Amygdala (tissue), 56 donors: ENCODE results near the gene PLEKHA5.
"Not testable (repeated sequence)": the region's sequence is repeated elsewhere in the genome, so short reads cannot be mapped to it uniquely, and the experiment has no call there.

ENCODE experiments used
- DNase-seq, 56 donors: peaks; one replicate each; lab custom pipeline; 2025; lab: John Stamatoyannopoulos, UW

The PLEKHA5 gene

DNA sequence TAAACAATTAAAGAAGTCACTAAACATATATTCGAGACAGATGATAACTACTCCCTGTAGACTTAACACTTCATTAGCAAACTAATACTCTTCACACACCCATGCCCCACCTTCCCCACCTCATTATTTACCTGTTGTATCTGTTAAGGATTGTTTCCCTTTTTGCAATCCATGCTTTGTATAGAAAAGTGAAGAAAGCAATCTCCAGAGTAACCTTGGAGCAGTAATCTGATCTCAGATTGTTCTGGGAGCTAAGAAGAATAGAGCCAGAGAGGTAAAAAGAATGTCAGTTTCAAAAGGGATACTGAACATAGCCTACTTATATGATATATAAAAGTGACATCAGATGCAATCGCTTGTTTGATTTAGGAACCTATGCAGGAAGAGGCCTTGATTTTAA, 37.4 kb downstream of the PLEKHA5 start:
- no peak for DNase-seq

DNA sequence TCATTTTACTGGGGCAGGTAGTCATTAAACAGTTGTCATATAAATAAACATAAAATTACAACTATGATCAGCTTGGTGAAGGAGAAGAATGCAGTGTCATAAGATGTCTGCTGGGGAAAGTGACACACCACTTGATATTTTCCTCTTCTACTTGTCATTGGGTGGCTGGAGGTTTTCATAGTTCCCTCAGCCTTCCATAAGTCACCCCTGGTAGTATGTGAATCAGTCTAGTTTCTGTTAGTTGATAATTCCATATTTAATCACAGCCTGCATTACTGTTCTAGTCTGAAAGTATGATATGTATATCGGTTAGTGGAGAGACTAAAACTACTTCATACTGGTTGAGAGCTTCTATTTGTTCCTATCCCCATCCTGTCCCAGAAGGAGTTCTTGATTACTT, 38.2 kb downstream of the PLEKHA5 start:
- DNase-seq, result no peak

DNA sequence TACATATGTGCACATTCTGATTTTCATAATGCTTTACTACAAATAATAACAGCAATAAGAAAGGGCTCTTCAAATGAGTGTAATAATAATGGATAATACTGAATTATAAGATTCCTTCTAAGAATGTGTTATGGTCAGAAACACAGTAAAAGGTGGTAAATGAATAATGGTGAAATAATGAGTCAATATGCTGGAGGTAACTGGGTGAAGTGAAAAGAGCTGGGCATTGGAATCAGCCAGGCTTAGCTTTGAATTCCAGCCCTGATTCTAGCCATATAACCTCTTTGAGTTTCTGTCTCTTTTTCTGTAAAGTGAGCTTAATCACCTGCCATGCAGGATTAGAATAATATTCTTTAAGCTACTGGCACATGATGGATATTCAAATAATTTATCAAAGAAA, 39.1 kb downstream of the PLEKHA5 start:
- no peak for DNase-seq

DNA sequence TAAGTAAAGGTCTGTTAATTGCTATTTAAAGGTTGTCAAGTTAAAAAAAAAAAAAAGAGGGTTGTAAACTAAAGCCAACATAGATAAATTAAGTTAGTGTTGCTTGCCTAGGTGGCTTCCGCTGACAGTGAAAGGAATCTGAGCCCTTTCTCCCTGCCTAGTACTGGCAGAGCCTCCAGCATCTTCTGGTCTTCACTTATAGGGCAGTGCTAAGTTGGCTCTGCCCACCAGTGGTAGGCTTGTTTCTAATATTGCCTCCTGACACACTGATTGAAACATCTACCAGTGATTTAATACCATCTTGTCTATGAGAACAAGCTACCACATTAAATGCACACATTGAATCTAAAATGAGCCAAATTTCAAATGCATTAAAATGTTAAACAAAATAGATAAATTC, 39.7 kb downstream of the PLEKHA5 start:
- no peak for DNase-seq

DNA sequence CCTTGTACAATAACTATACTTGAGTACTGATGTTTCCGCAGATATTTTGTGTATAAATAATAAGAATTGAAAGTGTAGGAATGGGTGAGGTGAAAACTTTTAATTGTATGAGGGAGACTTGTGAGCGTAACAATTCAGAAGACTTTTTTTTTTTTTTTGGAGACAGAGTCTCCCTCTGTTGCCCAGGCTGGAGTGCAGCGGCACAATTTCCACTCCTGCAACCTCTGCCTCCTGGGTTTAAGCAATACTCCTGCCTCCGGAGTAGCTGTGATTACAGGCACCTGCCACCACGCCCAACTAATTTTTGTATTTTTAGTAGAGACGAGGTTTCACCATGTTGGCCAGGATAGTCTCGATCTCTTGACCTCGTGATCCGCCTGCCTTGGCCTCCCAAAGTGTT, 40.8 kb downstream of the PLEKHA5 start:
- DNase-seq, result not testable (repeated sequence)

DNA sequence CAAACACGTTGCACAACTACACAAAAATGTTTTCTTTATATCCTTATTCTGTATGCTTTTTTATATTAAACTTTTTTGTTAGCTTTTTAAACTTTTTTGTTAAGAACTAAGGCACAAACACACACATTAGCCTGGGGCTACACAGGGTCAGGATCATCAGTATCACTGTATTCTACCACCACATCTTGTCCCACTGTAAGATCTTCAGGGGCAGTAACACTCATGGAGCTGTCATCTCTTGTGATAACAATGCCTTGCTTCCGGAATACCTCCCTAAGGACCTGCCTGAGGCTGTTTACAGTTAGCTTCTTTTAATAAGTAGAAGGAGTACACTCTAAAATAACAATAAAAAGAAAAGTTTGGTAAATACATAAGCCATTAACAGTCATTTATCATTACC, 42.2 kb downstream of the PLEKHA5 start:
- DNase-seq, result no peak

DNA sequence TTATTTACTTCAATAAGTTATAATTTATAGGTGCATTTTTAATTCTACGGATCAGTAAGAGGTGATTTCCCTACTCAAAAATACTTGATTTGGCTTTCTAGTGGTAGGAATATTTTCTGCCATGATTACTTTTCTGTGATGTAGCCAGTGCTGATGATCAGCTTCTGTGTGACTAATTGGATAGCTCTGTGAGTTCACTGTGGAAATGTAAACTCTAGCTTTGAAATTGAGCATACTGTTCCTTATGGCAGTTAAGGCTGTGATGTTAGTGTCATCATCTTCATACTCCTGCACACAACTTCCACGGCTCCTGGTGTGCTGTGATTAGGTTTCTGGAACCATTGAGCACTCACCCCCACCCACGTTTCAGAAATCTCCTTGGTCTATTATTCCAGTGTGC, 48.2 kb downstream of the PLEKHA5 start:
- DNase-seq, result no peak

DNA sequence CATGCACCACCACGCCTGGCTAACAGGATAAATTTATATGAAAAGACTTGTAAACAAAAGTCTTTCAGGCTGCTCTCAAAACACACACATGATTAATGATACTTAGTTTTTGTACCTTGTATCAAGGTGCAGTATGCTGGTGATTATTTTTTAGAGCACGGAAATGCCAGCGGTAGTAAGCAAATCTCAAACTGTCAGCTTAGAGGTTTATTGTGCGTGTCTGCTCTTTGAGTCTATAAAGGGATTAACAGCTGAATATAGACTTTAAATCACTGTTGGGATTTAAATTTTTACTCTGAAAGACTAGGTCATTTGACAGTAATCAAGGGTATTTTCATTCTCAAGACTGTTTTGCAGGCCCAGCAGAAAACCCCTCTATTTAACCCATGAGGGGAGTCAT, 50.5 kb downstream of the PLEKHA5 start:
- no peak for DNase-seq

DNA sequence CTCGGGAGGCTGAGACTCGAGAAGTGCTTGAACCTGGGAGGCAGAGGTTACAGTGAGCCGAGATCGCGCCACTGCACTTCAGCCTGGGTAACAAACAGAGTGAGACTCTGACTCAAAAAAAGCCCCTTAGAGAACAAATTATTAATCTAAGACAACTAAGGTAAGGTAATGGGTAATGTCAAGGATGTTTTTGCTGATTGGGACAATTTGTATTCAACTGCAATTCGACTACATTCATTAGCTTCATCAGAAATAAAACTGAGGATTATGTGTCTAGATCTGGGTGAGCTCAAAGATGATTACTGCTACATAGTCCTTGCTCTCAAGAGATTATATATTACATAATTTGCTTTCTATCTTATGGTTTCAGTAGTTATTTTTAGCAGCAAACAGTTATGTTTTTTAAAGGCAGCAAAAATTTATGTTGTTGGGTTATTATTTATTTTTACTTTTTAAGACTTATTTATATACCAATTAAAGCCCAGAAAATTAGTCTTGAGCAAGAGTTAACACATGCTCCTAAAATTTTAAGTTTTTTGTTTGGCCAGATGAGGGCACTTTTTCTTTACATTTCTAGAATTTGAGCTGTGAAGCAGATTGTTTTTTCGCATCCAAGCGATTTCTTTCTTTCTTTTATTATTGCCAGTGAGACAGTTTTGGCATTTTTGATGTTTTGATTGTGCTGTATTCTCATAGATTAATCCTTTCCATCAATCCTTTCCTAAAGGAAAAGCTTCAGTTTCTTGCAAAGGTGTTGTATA, 52.3 kb downstream of the PLEKHA5 start:
- no peak for DNase-seq

DNA sequence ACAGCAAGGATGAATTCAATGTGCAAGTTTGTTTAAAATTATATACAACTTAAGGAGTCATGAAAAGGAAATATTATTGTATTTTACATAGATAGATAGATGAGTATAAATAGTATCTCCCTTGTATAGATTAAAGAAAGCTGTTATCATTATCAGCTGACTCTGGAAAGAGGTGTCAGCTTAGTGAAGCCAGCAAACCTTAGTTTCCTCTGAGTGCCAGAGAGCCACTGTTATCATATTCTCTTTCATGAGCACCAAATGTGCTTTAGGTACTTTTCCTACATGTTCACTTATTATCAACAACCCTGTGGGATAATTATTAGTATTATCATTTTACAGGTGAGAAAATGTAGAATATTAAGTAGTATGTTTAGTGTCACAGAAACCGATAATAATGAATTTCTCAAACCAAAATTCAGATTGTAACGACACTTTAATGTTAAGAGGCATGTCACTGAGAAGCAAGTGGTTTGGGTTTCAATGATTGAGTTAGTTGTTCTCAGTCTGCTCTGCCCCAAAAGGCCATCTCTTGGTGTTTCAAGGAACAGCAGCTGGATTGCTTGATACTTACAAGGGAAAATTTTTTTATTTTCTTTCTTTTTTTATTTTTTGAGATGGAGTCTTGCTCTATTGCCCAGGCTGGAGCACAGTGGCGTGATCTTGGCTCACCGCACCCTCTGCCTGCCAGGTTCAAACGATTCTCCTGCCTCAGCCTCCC, 53.7 kb downstream of the PLEKHA5 start:
- DNase-seq, result no peak

DNA sequence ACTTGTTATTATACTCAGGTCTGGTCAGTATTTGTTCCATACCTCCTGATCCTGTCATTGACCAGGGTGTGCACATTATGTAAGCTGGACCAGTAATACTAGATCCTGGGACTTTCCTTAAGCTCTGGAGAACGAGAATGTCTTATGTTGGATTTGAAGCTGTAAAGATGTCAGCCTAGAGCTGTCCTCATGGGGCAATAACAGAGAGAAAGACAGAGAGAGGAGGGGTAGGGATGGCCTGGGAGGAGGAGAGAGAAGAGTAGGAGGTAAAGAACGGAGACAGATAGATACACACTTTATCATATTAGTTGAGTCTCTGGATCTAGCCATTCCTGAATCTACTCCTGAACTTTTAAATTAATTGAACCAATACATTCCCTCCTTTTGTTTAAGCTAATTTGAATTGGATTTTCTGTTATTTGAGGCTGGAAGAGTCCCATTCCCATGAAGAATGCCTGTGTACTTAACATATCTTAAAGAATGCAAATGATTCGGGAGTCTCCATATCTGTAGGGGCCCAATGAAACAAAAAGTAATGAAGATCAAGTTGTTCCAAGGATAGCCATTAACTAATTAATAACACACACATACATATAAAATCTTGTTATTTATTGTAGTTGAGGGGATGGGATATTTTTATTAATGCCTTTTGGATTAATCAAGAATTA, 55.9 kb downstream of the PLEKHA5 start:
- DNase-seq, result no peak

DNA sequence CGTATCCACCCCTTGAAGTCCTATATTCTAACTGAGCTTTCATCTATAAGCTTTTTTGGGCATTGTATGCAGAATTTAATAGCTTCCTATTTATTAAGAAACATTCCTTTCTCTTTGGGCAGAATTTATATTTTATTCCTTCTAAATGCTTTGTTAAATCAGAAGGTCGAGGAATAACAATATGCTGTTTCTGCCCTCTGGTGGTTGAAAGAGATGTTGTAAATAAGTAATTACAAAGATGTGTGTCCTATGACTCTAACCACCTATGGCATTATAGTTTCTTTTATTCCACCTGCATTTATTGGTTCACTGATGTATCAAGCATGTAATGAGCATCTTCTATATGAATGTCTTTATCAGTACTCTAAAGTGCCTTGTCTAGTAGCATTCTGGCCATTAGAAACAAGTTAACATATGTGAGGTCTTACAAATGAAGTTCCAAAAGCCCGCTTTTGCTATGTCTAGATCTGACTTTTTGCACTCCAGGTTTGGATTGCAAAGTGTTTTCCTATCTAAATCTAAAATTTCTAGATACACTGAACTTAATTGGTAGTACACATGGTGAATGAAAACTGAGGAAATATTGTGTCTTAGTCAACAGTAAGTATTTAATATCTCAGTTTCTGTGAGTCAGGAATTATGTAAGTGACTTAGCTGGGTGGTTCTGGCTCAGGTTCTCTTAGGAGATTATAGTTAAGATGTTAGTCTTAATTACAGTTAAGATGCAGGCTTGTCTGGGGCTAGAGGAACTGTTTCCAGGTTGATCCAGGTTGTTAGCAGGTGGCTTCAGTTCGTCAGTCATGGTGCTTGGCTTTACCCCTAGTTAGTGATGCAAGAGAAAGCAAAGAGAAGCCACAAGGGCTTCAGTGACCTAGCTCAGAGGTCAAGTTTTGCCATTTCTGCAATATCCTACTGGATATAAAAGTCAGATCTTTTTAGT, 57.5 kb downstream of the PLEKHA5 start:
- peak in 1 of 56 donors; percentile 30 for DNase-seq

DNA sequence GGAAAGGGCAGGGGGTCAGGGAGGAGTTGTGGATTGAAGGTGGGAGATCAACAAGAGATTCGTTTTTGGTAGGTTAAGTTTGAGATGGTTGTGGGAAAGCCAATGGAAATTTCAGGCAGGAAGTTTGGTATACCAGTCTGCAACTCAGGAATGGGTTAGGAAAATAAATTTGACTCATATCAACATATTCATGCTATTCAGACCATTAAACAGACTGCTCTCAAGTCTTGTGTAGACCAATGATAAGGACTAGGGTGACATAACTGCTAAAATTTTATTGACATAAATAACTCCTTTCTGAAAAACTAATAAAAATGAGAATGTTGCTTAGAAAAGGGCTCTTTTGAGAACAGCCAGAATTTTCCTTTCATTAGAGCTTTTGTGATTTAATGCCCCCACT, 60.0 kb downstream of the PLEKHA5 start:
- no peak for DNase-seq

DNA sequence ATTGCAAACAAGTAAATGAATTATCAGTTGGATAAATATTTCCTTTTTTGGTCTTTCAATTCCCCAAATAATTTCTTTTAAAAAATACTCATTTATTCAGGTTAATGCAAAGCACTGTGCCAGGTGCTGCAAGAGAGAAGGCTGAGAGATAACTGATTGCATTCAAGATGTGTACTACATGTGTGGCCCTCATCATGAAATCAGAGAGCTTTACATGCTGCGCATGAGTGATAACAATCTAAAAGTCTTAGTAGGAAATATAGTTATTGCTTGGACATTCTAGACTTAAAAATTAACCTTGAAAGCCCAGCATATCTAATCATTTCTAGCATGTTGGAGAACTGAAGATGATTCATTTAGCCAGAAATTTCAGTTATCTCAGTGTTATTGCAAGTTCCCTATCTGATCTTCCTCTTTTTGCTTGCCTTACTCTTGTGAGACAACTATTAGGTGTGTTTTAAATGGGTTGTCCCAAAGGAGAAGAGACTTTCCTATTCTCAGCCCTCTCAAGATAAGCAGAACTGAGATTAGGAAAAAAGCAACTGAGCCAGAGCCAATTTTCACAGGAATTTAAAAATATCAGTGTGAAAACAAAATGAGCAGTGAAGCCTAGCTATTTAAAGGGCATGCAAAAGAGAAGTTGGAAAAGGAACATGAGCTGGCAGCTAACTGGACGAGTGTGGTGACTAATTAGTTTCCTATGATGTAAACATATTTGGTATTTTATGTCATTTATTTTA, 60.9 kb downstream of the PLEKHA5 start:
- peak in 1 of 56 donors; percentile 16 for DNase-seq

DNA sequence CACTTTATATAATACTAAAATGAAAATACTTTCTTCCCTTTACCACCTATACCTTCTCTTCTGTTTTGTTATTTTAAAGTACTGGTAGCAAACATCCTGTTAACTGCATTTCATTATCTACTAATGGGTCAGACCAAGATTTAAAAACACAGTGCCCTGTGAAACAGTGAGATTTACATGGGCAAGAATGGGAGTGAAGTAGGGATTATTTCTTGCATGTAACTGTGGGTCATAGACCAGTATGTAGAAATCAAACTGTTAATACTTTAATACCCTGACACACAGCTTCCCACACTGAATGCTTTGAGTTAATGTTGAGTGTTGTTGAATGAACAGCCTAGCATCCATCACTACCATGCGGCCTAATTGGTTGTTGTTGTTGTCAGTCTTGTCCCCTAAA, 61.6 kb downstream of the PLEKHA5 start:
- no peak for DNase-seq

DNA sequence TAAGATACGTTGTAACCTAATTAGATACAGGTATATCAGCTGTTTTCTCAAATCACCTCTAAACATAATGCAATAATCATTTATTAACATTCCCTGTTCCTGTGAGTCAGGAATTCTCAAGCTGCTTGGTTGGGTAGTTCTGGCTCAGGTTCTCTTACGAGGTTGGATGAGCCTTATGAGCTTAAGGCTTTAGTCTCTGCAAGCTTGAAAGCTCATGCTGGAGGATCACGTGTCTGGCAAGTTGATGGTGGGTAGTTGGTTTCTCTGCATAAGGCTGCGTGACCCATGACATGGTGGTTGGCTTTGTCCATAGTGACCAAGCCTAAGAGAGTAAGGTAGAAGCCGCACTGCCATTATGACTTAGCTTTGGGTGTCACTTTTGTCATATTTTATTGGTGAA, 62.0 kb downstream of the PLEKHA5 start:
- no peak for DNase-seq

DNA sequence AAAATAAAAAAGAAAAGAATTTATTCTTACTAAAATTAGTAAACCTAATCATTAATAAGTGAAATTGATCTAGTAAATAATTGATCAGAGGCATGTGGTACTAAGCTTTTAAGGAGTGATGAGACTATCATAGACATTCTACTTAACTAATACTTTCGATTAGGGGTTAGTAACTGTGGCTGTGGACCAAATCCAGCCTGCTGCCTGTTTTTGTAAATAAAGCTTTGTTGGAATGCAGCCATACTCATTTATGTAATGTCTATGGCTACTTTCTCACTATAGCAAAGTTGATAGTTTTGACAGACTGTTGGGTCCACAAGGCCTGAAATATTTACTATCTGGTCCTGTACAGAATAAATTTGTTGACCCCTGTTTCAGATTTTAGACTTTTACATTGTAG, 63.2 kb downstream of the PLEKHA5 start:
- no peak for DNase-seq

DNA sequence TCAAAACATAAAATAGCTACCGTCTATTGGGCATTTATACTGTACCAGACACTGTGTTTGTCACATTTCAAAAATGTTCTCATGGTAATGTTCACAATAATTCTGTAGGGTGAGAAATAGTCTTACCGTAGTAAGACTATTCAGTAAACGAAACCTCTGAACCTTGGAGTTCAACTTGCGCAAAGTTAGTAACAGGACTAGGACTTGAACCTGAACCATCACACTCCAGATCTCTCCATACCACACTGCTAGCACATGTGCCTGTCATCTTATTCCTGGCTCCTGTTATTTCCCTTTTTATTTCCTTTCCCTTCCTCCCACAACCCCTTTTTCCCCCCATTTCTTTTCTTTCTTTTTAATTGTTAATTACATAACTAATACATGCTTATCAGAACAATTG, 65.4 kb downstream of the PLEKHA5 start:
- DNase-seq, result no peak

DNA sequence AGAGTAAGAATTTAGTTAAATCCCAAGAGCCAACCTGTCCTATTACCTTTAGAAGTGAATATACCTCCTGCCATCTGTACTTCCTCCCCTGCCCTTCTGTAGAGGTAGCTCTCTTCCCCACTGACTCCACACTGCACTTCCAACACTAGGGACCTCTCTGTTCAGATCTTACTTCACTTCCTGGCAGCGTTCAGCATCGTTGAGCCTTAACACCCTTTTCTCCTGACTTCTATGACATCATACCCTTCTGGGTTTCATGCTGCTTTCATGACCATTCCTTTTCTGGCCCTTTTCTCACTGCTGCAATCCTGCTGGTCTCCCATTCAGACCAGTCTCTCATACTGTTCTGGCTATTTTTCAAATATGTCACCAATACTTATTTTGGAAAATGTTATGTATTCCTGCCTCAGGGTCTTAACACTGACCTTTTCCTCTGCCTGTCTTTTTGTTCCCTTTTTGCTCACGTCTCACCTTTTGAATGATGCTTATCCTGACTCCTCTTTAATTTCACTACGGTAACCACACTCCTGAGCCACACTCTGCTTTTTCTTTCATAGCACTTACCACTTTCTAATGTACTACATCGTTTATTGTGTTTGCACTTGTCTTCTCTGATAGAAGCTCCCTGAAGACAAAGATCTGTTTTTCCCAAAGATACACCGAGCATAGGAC, 67.6 kb downstream of the PLEKHA5 start:
- DNase-seq, result no peak
